Choroid plexus epithelial cell (primary cell): Measurements from ENCODE around the gene NDFIP2.

Source experiments
- DNase-seq: peaks from one replicate; pipeline ENCODE4 v3.0.0-alpha.2; 2010; ENCODE audit warnings: low read depth
- H3K4me3 ChIP-seq: 2 replicates; pipeline ENCODE4 v1.5.1; 2011; ENCODE audit warnings: low read depth, mild to moderate bottlenecking, control low read depth, low read length, moderate library complexity
- TF ChIP-seq, protein P1 (sequence below): conservative IDR thresholded peaks from 2 replicates; pipeline ENCODE4 v1.5.1; 2011; ENCODE audit warnings: low read depth, mild to moderate bottlenecking, control low read depth, inconsistent platforms, low read length, moderate library complexity

NDFIP2 gene

DNA sequence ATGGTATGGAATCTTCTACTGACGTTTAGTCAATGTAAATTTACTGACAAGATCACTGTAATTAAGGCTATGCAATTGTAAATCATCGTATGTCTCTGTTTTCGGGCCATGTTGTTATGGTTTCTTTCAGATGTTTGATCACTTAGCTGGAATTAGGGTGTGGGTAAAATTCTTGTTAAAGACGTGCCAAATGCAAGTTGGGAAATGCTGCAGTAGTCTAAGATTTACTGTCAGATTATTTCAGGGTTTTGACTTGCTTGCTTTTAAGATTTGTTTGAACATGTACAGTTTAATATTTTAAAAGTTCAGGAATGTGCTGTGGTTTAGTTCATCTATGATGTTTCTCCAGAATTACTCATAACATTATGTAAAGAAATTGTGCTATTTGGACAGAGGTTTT, 10.8 kb downstream of the NDFIP2 start:
- peak; percentile 88 for DNase-seq
- TF ChIP-seq, protein P1, sequence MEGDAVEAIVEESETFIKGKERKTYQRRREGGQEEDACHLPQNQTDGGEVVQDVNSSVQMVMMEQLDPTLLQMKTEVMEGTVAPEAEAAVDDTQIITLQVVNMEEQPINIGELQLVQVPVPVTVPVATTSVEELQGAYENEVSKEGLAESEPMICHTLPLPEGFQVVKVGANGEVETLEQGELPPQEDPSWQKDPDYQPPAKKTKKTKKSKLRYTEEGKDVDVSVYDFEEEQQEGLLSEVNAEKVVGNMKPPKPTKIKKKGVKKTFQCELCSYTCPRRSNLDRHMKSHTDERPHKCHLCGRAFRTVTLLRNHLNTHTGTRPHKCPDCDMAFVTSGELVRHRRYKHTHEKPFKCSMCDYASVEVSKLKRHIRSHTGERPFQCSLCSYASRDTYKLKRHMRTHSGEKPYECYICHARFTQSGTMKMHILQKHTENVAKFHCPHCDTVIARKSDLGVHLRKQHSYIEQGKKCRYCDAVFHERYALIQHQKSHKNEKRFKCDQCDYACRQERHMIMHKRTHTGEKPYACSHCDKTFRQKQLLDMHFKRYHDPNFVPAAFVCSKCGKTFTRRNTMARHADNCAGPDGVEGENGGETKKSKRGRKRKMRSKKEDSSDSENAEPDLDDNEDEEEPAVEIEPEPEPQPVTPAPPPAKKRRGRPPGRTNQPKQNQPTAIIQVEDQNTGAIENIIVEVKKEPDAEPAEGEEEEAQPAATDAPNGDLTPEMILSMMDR, result no peak
- no peak overlapping the region for H3K4me3 ChIP-seq

DNA sequence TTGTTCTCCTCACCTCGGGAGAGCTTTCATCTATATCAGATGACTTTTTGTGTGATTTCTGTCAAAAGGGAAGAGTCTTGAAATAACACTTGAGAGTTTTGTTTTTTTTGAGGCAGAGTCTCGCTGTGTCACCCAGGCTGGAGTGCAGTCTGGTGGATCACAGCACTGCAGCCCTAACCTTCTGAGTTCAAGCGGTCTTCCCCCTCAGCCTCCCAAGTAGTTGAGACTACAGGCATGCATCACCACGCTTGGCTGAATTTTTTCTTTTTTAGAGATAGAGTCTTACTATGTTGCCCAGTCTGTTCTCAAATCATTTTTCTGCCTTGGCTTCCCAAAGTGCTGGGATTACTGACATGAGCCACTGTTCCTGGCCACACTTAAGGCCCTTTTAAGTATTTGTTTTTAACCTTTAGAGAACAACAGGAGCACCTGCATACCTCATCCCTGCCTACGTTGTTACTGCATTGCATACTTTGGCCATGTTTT, 11.4 kb downstream of the NDFIP2 start:
- peak; percentile 57 for DNase-seq
- H3K4me3 ChIP-seq, result no peak overlapping the region
- TF ChIP-seq, protein P1, result no peak

DNA sequence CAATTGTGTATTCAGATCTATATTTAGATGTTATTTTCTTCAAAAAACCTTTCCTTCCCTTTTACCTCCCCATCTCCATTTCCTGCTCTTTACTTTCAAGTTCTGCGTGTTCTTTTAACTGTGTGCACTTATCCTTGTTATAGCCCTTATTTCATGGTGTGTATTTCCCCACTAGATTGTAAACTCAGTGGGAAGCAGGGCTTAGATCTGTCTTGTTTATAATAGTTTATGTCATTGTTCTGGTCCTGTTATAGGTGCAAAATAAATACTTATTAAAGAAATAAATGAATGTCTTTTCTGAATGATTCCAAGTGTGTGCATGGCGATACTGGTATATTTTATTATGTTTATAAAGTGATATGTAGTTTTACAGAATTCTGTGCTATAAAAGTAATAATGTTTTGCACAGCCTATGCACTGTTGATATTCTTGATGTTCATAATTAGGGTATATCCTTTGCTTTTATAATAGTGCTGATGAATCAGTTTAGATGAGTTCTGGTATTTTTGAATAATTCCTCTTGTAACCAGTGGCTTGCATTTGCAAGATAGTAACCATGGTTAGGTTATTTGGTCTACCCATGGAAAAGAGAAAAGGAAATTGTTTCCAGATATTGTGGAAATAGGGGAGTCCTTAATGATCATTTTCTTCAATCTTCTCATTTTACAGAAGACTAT, 12.1 kb downstream of the NDFIP2 start:
- TF ChIP-seq, protein P1, result no peak
- H3K4me3 ChIP-seq, result no peak overlapping the region
- no peak for DNase-seq

DNA sequence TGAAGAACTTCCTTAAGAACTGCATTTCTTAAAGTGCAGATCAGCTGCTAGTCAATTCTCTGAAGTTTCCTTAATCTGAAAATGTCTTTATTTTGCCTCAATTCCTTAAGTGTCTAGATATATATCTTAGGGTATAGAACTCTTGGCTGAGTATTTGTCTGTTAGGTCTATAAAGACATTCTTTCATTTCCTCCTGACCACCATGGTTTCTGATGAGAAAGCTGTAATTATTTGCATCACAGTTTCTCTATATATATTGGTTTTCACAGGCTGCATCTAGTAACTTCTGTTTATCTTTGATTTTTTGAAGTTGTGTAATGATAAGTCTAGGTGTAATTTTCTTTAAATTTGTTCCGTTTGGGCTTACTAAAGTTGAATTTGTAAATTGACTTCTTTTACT, 15.2 kb downstream of the NDFIP2 start:
- TF ChIP-seq, protein P1, result no peak
- no peak overlapping the region for H3K4me3 ChIP-seq
- DNase-seq, result no peak

DNA sequence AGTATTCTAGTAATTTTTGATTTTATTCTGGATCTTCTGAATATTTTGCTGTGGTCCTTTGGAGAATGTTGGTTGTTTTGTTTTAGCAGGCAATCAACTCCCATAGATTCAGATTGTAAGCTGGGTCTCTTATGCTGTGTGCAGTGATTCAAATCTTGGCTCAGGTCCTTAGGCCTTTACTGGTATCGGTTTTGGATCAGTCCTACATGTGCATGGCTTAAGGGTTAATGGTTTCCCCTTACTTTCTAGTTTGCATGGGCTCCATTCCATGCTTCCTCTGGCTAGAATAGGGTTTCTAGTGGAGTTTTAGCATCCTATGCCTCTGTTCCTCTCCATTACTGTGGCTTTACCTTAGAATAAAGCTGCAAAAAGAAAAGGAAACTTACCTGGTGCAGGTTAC, 16.1 kb downstream of the NDFIP2 start:
- DNase-seq, result no peak
- no peak overlapping the region for H3K4me3 ChIP-seq
- TF ChIP-seq, protein P1, result no peak

DNA sequence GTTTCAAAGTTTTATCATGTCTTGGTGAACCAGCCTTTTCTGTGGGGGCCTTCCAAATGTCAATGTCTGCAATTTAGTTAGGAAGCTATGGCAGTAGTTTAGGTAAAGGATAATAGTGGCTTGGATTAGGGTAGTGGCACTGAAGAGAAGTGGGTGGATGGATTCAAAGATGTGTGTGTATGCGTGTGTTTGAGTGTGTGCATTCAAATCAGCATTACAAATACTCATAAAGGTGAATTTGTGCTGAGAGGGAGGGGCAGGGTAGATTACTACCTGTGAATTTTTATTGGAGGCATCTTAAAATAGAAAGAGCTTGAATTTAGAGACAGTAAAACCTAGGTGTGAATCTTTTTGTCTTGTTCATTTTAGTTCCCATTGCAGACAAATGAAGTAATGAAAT, 16.9 kb downstream of the NDFIP2 start:
- H3K4me3 ChIP-seq, result no peak overlapping the region
- no peak for DNase-seq
- TF ChIP-seq, protein P1, result no peak

DNA sequence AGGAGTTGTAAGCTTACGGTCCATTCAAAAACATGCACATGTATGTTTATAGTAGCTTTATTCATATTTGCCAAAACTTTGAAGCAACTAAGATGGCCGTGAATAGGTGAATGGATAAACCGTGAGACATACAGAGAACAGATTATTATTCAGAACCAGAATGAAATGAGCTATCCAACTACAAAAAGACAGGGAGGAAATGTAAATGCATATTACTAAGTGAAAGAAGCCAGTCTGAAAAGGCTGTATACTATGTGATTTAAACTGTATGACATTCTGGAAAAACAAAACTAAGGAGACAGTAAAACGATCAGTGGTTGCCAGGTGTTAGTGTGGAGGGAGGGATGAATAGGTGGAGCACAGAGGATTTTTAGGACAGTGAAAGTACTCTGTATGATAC, 19.9 kb downstream of the NDFIP2 start:
- no peak overlapping the region for H3K4me3 ChIP-seq
- no peak for DNase-seq
- TF ChIP-seq, protein P1, result no peak
